Neural progenitor cell (in vitro differentiated cells): ENCODE results near the gene PTPRJ. TPM values are rescaled to one million over a fixed set of nuclear protein-coding genes. Genes with fewer than 3 reads are reported as not detected.
A peak's percentile ranks its signal among the peaks of the same experiment; 100 is the strongest.

Experiments used
- DNase-seq: peaks from one replicate; pipeline ENCODE4 v3.0.0-alpha.2; 2016; ENCODE audit warnings: low spot score
- H2AFZ ChIP-seq: fragments of 200-600 bp; sonication (generic); replicated peaks from 2 replicates; pipeline ENCODE4 v1.6.1; 2016; ENCODE audit warnings: antibody characterized with exemption
- H3F3A ChIP-seq: fragments of 200-600 bp; sonication (generic); 2 replicates; pipeline ENCODE4 v1.6.1; 2016; ENCODE audit warnings: antibody characterized with exemption, low read depth
- H3K27ac ChIP-seq: fragments of 200-600 bp; sonication (generic); 2 replicates; pipeline ENCODE4 v1.5.1; 2016; ENCODE audit warnings: mild to moderate bottlenecking
- H3K27me3 ChIP-seq: fragments of 200-600 bp; sonication (generic); 2 replicates; pipeline ENCODE4 v1.6.1; 2016; ENCODE audit warnings: mild to moderate bottlenecking, moderate library complexity
- H3K36me3 ChIP-seq: fragments of 200-600 bp; sonication (generic); 2 replicates; pipeline ENCODE4 v1.5.1; 2016
- H3K4me1 ChIP-seq: fragments of 200-600 bp; sonication (generic); 2 replicates; pipeline ENCODE4 v1.6.1; 2016; ENCODE audit warnings: mixed run types
- H3K4me2 ChIP-seq: fragments of 200-600 bp; sonication (generic); 2 replicates; pipeline ENCODE4 v1.6.1; 2016
- H3K4me3 ChIP-seq: fragments of 200-600 bp; sonication (generic); 2 replicates; pipeline ENCODE4 v1.5.1; 2016
- H3K79me2 ChIP-seq: fragments of 200-600 bp; sonication (generic); 2 replicates; pipeline ENCODE4 v1.6.1; 2016; ENCODE audit warnings: low read depth
- H3K9ac ChIP-seq: fragments of 200-600 bp; sonication (generic); 2 replicates; pipeline ENCODE4 v1.6.1; 2016
- H3K9me3 ChIP-seq: fragments of 200-600 bp; sonication (generic); 2 replicates; pipeline ENCODE4 v1.5.1; 2016; ENCODE audit warnings: low read depth
- H4K20me1 ChIP-seq: fragments of 200-600 bp; sonication (generic); 2 replicates; pipeline ENCODE4 v1.6.1; 2016; ENCODE audit warnings: low read depth
- H3K27ac Mint-ChIP-seq: 3 replicates; pipeline ENCODE4 v1.8.0; 2021; ENCODE audit warnings: mixed read lengths
- H3K27me3 Mint-ChIP-seq: 2 replicates; pipeline ENCODE4 v1.8.0; 2022; ENCODE audit warnings: low read depth, mild to moderate bottlenecking, inconsistent platforms, moderate library complexity, mixed read lengths; ENCODE audit not compliant: insufficient read depth
- H3K36me3 Mint-ChIP-seq: 3 replicates; pipeline ENCODE4 v1.8.0; 2021; ENCODE audit warnings: mixed read lengths
- H3K4me1 Mint-ChIP-seq: 3 replicates; pipeline ENCODE4 v1.8.0; 2021; ENCODE audit warnings: mixed read lengths
- H3K4me3 Mint-ChIP-seq: 3 replicates; pipeline ENCODE4 v1.8.0; 2021; ENCODE audit warnings: mild to moderate bottlenecking, moderate library complexity, mixed read lengths
- H3K9me3 Mint-ChIP-seq: 3 replicates; pipeline ENCODE4 v1.8.0; 2020; ENCODE audit warnings: mixed read lengths
- EZH2 ChIP-seq: fragments of 200-600 bp; sonication (generic); IDR thresholded peaks from 2 replicates; pipeline ENCODE4 v1.6.1; 2017; ENCODE audit warnings: antibody characterized with exemption, mild to moderate bottlenecking, moderate library complexity
- EZH2phosphoT487 ChIP-seq: fragments of 200-600 bp; sonication (generic); IDR thresholded peaks from 2 replicates; pipeline ENCODE4 v1.6.1; 2017; ENCODE audit warnings: antibody characterized with exemption
- total RNA-seq: library from RNA; depleted of rRNA; stranded (reverse); fragments of >200 nt; gene quantifications from 2 replicates; pipeline ENCODE4 v1.2.3, GENCODE V29; 2015; ENCODE audit warnings: low replicate concordance
- TF ChIP-seq, protein P1 (sequence below): fragments of 200-600 bp; sonication (generic); IDR thresholded peaks from 2 replicates; pipeline ENCODE4 v1.5.1; 2017; ENCODE audit warnings: antibody characterized with exemption, mild to moderate bottlenecking

PTPRJ gene
- total RNA-seq, 1 donor from 2014 or later: 28.0 TPM

DNA sequence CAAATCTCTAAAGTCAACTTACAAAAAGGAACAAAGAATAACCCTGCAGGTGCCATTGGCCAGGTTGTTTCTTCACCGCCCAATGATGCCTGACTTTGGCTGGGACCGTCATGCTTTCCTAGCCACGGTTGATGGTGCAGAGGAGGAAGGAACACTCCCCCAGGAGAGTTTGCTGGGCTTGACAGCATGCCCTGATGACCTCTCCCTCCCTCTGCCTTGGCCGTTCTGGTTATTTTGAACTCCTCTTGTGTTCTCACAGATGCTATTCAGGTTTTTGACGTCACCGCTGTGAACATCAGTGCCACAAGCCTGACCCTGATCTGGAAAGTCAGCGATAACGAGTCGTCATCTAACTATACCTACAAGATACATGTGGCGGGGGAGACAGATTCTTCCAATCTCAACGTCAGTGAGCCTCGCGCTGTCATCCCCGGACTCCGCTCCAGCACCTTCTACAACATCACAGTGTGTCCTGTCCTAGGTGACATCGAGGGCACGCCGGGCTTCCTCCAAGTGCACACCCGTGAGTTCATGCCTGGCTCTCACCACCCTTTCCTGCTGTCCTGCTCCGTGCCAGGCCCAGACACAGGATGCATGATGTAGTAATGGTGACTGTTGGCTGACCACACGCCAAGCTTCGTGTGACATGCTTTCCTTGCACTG, 147.3 kb downstream of the PTPRJ start:
- H2AFZ ChIP-seq: no peak overlapping the region
- no peaks in the 10 kb centered on the region for H3K4me1 Mint-ChIP-seq
- H3K79me2 ChIP-seq: no peaks in the 10 kb centered on the region
- H3K4me3 Mint-ChIP-seq: no peak overlapping the region
- H3K27me3 ChIP-seq: no peaks in the 10 kb centered on the region
- H3K36me3 Mint-ChIP-seq: peaks cover 21% of the 10 kb centered on the region
- TF ChIP-seq, protein P1, sequence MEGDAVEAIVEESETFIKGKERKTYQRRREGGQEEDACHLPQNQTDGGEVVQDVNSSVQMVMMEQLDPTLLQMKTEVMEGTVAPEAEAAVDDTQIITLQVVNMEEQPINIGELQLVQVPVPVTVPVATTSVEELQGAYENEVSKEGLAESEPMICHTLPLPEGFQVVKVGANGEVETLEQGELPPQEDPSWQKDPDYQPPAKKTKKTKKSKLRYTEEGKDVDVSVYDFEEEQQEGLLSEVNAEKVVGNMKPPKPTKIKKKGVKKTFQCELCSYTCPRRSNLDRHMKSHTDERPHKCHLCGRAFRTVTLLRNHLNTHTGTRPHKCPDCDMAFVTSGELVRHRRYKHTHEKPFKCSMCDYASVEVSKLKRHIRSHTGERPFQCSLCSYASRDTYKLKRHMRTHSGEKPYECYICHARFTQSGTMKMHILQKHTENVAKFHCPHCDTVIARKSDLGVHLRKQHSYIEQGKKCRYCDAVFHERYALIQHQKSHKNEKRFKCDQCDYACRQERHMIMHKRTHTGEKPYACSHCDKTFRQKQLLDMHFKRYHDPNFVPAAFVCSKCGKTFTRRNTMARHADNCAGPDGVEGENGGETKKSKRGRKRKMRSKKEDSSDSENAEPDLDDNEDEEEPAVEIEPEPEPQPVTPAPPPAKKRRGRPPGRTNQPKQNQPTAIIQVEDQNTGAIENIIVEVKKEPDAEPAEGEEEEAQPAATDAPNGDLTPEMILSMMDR: no peak
- no peak for TF ChIP-seq EZH2
- no peak for TF ChIP-seq EZH2phosphoT487
- H3K27me3 Mint-ChIP-seq: peaks cover 6% of the 10 kb centered on the region
- no peaks in the 10 kb centered on the region for H3K9me3 ChIP-seq
- no peaks in the 10 kb centered on the region for H3K36me3 ChIP-seq
- no peak overlapping the region for H3K4me3 ChIP-seq
- no peak overlapping the region for H3K27ac Mint-ChIP-seq
- no peaks in the 10 kb centered on the region for H3F3A ChIP-seq
- no peak overlapping the region for H3K27ac ChIP-seq
- no peaks in the 10 kb centered on the region for H4K20me1 ChIP-seq
- H3K9me3 Mint-ChIP-seq: no peaks in the 10 kb centered on the region
- no peak for DNase-seq
- H3K4me1 ChIP-seq: no peaks in the 10 kb centered on the region
- H3K4me2 ChIP-seq: no peak overlapping the region
- no peak overlapping the region for H3K9ac ChIP-seq

DNA sequence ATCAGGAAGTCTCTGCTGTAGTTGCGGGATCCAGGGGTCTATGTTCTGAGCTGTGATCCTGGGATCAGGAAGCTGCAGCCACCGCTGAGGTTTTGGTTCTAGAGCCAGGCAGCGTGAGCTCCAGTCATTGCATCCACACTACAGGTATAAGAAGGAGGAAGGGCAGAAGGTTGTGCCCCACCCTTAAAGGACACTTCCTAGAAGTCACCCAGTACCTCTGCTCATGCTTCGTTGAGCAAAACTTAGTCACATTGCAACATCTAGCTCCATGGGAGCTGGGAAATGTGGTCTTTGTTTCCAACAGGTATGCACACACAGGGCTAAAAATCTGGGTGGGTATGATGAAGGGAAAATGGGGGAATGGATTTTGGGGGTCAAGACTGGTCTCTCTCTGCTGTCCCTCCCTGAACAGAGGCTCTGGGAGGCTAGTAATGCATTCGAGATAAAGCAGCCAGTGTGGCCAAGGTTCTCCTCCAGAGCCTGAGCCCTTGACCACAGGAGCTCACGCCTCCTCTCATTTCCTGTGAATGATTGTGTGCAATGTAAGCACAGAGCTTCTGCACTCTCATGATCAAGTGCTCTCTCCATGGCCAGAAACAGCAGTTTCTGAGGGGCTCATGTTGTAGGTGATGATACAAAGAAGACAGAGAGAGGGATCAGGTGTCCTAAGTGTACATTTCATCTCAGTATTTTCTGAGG, 149.5 kb downstream of the PTPRJ start:
- H3K27ac Mint-ChIP-seq: no peak overlapping the region
- no peak overlapping the region for H3K4me2 ChIP-seq
- H3K4me3 Mint-ChIP-seq: no peak overlapping the region
- no peak for DNase-seq
- no peaks in the 10 kb centered on the region for H3K4me1 Mint-ChIP-seq
- H3K4me3 ChIP-seq: no peak overlapping the region
- no peaks in the 10 kb centered on the region for H3K79me2 ChIP-seq
- no peak overlapping the region for H3K27ac ChIP-seq
- H3K9me3 Mint-ChIP-seq: no peaks in the 10 kb centered on the region
- TF ChIP-seq EZH2 (no peak), EZH2phosphoT487 (no peak)
- TF ChIP-seq, protein P1: no peak
- H3K9me3 ChIP-seq: no peaks in the 10 kb centered on the region
- H3K9ac ChIP-seq: no peak overlapping the region
- no peaks in the 10 kb centered on the region for H3K27me3 ChIP-seq
- H3K4me1 ChIP-seq: peaks cover 10% of the 10 kb centered on the region
- H3K36me3 Mint-ChIP-seq: peaks cover 18% of the 10 kb centered on the region
- H3F3A ChIP-seq: no peaks in the 10 kb centered on the region
- H3K36me3 ChIP-seq: no peaks in the 10 kb centered on the region
- peaks cover 6% of the 10 kb centered on the region for H3K27me3 Mint-ChIP-seq
- no peak overlapping the region for H2AFZ ChIP-seq
- H4K20me1 ChIP-seq: no peaks in the 10 kb centered on the region

DNA sequence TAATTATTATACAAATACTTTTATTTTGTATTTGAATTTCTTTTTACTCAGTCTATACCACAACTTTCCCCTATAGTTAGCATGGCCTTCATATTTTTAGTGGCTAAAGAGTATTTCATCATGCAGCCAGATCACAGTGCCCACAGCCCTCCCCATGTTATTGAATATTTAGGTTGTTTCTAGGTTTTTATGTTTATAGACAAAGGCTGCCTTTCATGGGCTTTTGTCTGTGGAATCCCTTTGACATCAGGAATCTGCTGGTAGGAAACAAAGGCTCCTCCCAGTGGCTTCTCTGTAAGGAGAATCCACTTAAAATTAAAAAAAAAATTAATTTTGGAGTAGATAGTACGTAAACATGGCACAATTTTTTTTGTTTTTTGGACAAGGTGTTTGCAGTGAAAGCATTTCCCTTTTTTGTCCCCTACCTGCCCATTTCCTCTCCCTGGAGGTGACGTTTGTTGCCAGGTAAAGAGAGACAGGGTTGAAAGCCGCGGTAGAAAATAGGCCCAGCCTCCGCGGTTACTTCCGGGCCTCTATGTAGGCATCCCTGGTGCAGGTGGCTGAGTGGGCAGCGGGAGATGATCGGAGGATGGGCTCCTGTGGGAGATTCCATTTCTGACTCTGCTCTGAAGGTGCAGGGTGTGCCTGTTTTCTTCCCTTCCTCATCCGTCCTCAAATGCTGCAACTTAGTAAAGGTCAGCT, 154.0 kb downstream of the PTPRJ start:
- Mint-ChIP-seq H3K4me3 (no peak overlapping the region), H3K4me1 (no peaks in the 10 kb centered on the region), H3K27ac (no peak overlapping the region), H3K9me3 (no peaks in the 10 kb centered on the region), H3K36me3 (peaks cover 8% of the 10 kb centered on the region), H3K27me3 (peaks cover 4% of the 10 kb centered on the region)
- Histone ChIP-seq H3K9me3 (no peaks in the 10 kb centered on the region), H3K27me3 (no peaks in the 10 kb centered on the region), H3K9ac (no peak overlapping the region), H3K4me3 (no peak overlapping the region), H3F3A (no peaks in the 10 kb centered on the region), H2AFZ (no peak overlapping the region), H3K36me3 (no peaks in the 10 kb centered on the region), H3K27ac (peak overlapping the region; percentile 24), H3K4me2 (peak overlapping the region; percentile 27), H3K4me1 (peaks cover 10% of the 10 kb centered on the region), H3K79me2 (no peaks in the 10 kb centered on the region), H4K20me1 (no peaks in the 10 kb centered on the region)
- TF ChIP-seq, protein P1: no peak
- TF ChIP-seq EZH2phosphoT487: no peak
- no peak for TF ChIP-seq EZH2
- DNase-seq: peak; percentile 33
